NCI-H2029 (cell line): Measurements from ENCODE around the gene GRIA4.
A peak's percentile ranks its signal among the peaks of the same experiment; 100 is the strongest.

Source experiments
- DNase-seq: peaks from one replicate; lab custom pipeline; 2025; lab: John Stamatoyannopoulos, UW

Gene GRIA4

GRCh38 chr11:105918600-105918999 lies 308.7 kb downstream of the GRIA4 start:
- DNase-seq: no peak

GRCh38 chr11:105923252-105923651 lies 313.4 kb downstream of the GRIA4 start:
- no peak for DNase-seq

- DNase-seq: no peak
Measured at GRCh38 chr11:105923807-105924206, 313.9 kb downstream of the GRIA4 start.

- DNase-seq: no peak
Measured at GRCh38 chr11:105929084-105929955, 319.4 kb downstream of the GRIA4 start.

GRCh38 chr11:105933695-105934094 lies 323.8 kb downstream of the GRIA4 start:
- DNase-seq: no peak

GRCh38 chr11:105935791-105936190 lies 325.9 kb downstream of the GRIA4 start:
- peak; percentile 77 for DNase-seq

- DNase-seq: no peak
Measured at GRCh38 chr11:105937331-105937730, 327.5 kb downstream of the GRIA4 start.

- peak; percentile 6 for DNase-seq
Measured at GRCh38 chr11:105937738-105938137, 327.9 kb downstream of the GRIA4 start.

- no peak for DNase-seq
Measured at GRCh38 chr11:105942921-105943320, 333.0 kb downstream of the GRIA4 start.

- DNase-seq: no peak
Measured at GRCh38 chr11:105948918-105949590, 339.2 kb downstream of the GRIA4 start.

- no peak for DNase-seq
Measured at GRCh38 chr11:105953886-105954285, 344.0 kb downstream of the GRIA4 start.

- peak; percentile 74 for DNase-seq
Measured at GRCh38 chr11:105960252-105961245, 350.7 kb downstream of the GRIA4 start.

GRCh38 chr11:105968021-105968697 lies 358.3 kb downstream of the GRIA4 start:
- DNase-seq: no peak

GRCh38 chr11:105969756-105970155 lies 359.9 kb downstream of the GRIA4 start:
- no peak for DNase-seq

GRCh38 chr11:105975128-105975527 lies 365.3 kb downstream of the GRIA4 start:
- no peak for DNase-seq

GRCh38 chr11:105979997-105980703 lies 370.3 kb downstream of the GRIA4 start:
- DNase-seq: no peak

GRCh38 chr11:105986554-105986953 lies 376.7 kb downstream of the GRIA4 start:
- no peak for DNase-seq

- no peak for DNase-seq
Measured at GRCh38 chr11:105988197-105988596, 378.3 kb downstream of the GRIA4 start.

GRCh38 chr11:105989124-105989523 lies 379.3 kb downstream of the GRIA4 start:
- no peak for DNase-seq

GRCh38 chr11:105991888-105992287 lies 382.0 kb downstream of the GRIA4 start:
- DNase-seq: no peak
